Osteoblast (primary cell): Measurements from ENCODE around the gene USP19. TPM values are rescaled to one million over a fixed set of nuclear protein-coding genes. Genes with fewer than 3 reads are reported as not detected.

Experiments
- DNase-seq: peaks from one replicate; pipeline ENCODE4 v3.0.0; 2011; ENCODE audit warnings: low spot score, mixed read lengths; ENCODE audit not compliant: insufficient read length; ENCODE audit errors: missing footprints
- H2AFZ ChIP-seq: 2 replicates; pipeline ENCODE4 v1.6.0; 2011; ENCODE audit warnings: mild to moderate bottlenecking, low read length
- H3K27ac ChIP-seq: 2 replicates; pipeline ENCODE4 v1.5.1; 2011; ENCODE audit warnings: mild to moderate bottlenecking, low read depth, low read length, moderate library complexity
- H3K27me3 ChIP-seq: 2 replicates; pipeline ENCODE4 v1.6.0; 2012; ENCODE audit warnings: mild to moderate bottlenecking, control low read depth, inconsistent platforms, low read length, moderate library complexity; ENCODE audit not compliant: insufficient read depth
- H3K36me3 ChIP-seq: 2 replicates; pipeline ENCODE4 v1.5.1; 2011; ENCODE audit warnings: mild to moderate bottlenecking, low read length, control low read depth, moderate library complexity; ENCODE audit not compliant: insufficient read depth
- H3K4me1 ChIP-seq: 2 replicates; pipeline ENCODE4 v1.5.1; 2011; ENCODE audit warnings: mild to moderate bottlenecking, low read length, control low read depth, moderate library complexity; ENCODE audit not compliant: insufficient read depth
- H3K4me2 ChIP-seq: 2 replicates; pipeline ENCODE4 v1.6.0; 2011; ENCODE audit warnings: mild to moderate bottlenecking, low read length; ENCODE audit not compliant: insufficient read depth
- H3K4me3 ChIP-seq: fragments of 200-600 bp; sonication (generic); 3 replicates; pipeline ENCODE4 v1.5.1; 2012; ENCODE audit warnings: mild to moderate bottlenecking, low read length, inconsistent platforms; ENCODE audit not compliant: insufficient read depth
- H3K79me2 ChIP-seq: 2 replicates; pipeline ENCODE4 v1.6.0; 2012; ENCODE audit warnings: mild to moderate bottlenecking, low read length, control low read depth, inconsistent platforms; ENCODE audit not compliant: insufficient read depth
- H3K9me3 ChIP-seq: 2 replicates; pipeline ENCODE4 v1.5.1; 2011; ENCODE audit warnings: low read depth, low read length, control low read depth
- H4K20me1 ChIP-seq: 2 replicates; pipeline ENCODE4 v1.6.0; 2012; ENCODE audit warnings: mild to moderate bottlenecking, low read length, control low read depth; ENCODE audit not compliant: insufficient read depth
- total RNA-seq: library from RNA; depleted of rRNA; stranded (reverse); fragments of >200 nt; gene quantifications from 2 replicates; pipeline ENCODE4 v1.2.3, GENCODE V29; 2012
- TF ChIP-seq, protein P1 (sequence below): IDR thresholded peaks from 2 replicates; pipeline ENCODE4 v1.5.1; 2011; ENCODE audit warnings: mild to moderate bottlenecking, low read depth, low read length, moderate library complexity; ENCODE audit errors: extremely low read depth

USP19 gene
- total RNA-seq, 1 donor = 49.6 TPM

- Histone ChIP-seq H3K36me3 (peaks cover 16% of the 10 kb centered on the region), H4K20me1 (peaks cover 13% of the 10 kb centered on the region), H3K4me3 (peak overlapping the region; percentile 87), H3K27me3 (no peaks in the 10 kb centered on the region), H3K4me1 (peaks cover 14% of the 10 kb centered on the region), H3K79me2 (peaks cover 33% of the 10 kb centered on the region), H3K27ac (peak overlapping the region; percentile 66), H3K9me3 (no peaks in the 10 kb centered on the region), H3K4me2 (peak overlapping the region; percentile 97), H2AFZ (peak overlapping the region; percentile 50)
- TF ChIP-seq, protein P1, sequence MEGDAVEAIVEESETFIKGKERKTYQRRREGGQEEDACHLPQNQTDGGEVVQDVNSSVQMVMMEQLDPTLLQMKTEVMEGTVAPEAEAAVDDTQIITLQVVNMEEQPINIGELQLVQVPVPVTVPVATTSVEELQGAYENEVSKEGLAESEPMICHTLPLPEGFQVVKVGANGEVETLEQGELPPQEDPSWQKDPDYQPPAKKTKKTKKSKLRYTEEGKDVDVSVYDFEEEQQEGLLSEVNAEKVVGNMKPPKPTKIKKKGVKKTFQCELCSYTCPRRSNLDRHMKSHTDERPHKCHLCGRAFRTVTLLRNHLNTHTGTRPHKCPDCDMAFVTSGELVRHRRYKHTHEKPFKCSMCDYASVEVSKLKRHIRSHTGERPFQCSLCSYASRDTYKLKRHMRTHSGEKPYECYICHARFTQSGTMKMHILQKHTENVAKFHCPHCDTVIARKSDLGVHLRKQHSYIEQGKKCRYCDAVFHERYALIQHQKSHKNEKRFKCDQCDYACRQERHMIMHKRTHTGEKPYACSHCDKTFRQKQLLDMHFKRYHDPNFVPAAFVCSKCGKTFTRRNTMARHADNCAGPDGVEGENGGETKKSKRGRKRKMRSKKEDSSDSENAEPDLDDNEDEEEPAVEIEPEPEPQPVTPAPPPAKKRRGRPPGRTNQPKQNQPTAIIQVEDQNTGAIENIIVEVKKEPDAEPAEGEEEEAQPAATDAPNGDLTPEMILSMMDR = no peak
- DNase-seq = peak; percentile 94
These were observed 44.5 kb upstream of the USP19 start for GRCh38 chr3:49164983-49165720.

- no peaks in the 10 kb centered on the region for H3K9me3 ChIP-seq
- peaks cover 13% of the 10 kb centered on the region for H4K20me1 ChIP-seq
- no peak overlapping the region for H3K4me3 ChIP-seq
- peak; percentile 65 for DNase-seq
- no peaks in the 10 kb centered on the region for H3K27me3 ChIP-seq
- H3K4me1 ChIP-seq = peaks cover 14% of the 10 kb centered on the region
- peaks cover 33% of the 10 kb centered on the region for H3K79me2 ChIP-seq
- no peak overlapping the region for H2AFZ ChIP-seq
- no peak overlapping the region for H3K4me2 ChIP-seq
- TF ChIP-seq, protein P1 = no peak
- peaks cover 16% of the 10 kb centered on the region for H3K36me3 ChIP-seq
- no peak overlapping the region for H3K27ac ChIP-seq
These were observed 43.0 kb upstream of the USP19 start for GRCh38 chr3:49163609-49164008.

GRCh38 chr3:49162751-49163419, 42.3 kb upstream of the USP19 start:
- peak; percentile 36 for DNase-seq
- H3K4me1 ChIP-seq = peaks cover 14% of the 10 kb centered on the region
- H3K4me2 ChIP-seq = no peak overlapping the region
- TF ChIP-seq, protein P1 = no peak
- H3K9me3 ChIP-seq = no peaks in the 10 kb centered on the region
- H2AFZ ChIP-seq = no peak overlapping the region
- peaks cover 13% of the 10 kb centered on the region for H4K20me1 ChIP-seq
- peaks cover 16% of the 10 kb centered on the region for H3K36me3 ChIP-seq
- no peak overlapping the region for H3K27ac ChIP-seq
- H3K4me3 ChIP-seq = no peak overlapping the region
- H3K79me2 ChIP-seq = peaks cover 33% of the 10 kb centered on the region
- no peaks in the 10 kb centered on the region for H3K27me3 ChIP-seq
